ENCODE data around the gene DYNLT2B. TPM values are rescaled to one million over a fixed set of nuclear protein-coding genes. Genes with fewer than 3 reads are reported as not detected.
A peak's percentile ranks its signal among the peaks of the same experiment; 100 is the strongest.

The DYNLT2B gene
- total RNA-seq, 1 donor from 2014 or later, result 29.9 TPM

DNA sequence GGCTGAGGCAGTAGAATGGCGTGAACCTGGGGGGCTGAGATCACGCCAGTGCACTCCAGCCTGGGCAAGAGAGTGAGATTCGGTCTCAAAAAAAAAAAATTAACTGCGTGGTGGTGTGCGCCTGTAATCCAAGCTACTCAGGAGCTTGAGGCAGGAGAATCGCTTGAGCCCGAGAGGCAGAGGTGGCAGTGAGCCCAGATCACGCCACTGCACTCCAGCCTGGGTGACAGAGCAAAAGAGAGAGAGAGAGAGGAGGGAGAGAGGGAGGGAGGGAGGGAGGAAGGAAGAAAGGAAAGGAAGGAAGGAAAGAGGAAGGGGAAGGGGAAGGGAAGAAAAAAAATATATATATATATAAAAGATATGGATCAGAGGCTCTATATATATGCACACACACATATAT lies 14.1 kb upstream of the DYNLT2B start:
- TF ChIP-seq, protein P1, sequence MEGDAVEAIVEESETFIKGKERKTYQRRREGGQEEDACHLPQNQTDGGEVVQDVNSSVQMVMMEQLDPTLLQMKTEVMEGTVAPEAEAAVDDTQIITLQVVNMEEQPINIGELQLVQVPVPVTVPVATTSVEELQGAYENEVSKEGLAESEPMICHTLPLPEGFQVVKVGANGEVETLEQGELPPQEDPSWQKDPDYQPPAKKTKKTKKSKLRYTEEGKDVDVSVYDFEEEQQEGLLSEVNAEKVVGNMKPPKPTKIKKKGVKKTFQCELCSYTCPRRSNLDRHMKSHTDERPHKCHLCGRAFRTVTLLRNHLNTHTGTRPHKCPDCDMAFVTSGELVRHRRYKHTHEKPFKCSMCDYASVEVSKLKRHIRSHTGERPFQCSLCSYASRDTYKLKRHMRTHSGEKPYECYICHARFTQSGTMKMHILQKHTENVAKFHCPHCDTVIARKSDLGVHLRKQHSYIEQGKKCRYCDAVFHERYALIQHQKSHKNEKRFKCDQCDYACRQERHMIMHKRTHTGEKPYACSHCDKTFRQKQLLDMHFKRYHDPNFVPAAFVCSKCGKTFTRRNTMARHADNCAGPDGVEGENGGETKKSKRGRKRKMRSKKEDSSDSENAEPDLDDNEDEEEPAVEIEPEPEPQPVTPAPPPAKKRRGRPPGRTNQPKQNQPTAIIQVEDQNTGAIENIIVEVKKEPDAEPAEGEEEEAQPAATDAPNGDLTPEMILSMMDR (IDR thresholded peaks at IDR 0.05), result no peak
- no peak for TF ChIP-seq EZH2 (IDR thresholded peaks at IDR 0.05)
- no peak for TF ChIP-seq EZH2phosphoT487 (IDR thresholded peaks at IDR 0.05)
- Mint-ChIP-seq H3K4me1 (peaks cover 3% of the 10 kb centered on the region), H3K27ac (no peak overlapping the region), H3K9me3 (no peaks in the 10 kb centered on the region), H3K4me3 (no peak overlapping the region), H3K27me3 (ENCODE audit: insufficient read depth, low read depth) (peaks cover 2% of the 10 kb centered on the region), H3K36me3 (no peaks in the 10 kb centered on the region)
- Histone ChIP-seq H2AFZ (replicated peaks) (no peak overlapping the region), H4K20me1 (ENCODE audit: low read depth) (no peaks in the 10 kb centered on the region), H3K9ac (no peak overlapping the region), H3F3A (ENCODE audit: low read depth) (no peaks in the 10 kb centered on the region), H3K79me2 (ENCODE audit: low read depth) (no peaks in the 10 kb centered on the region), H3K4me2 (no peak overlapping the region), H3K9me3 (ENCODE audit: low read depth) (no peaks in the 10 kb centered on the region), H3K4me1 (no peaks in the 10 kb centered on the region), H3K27ac (no peak overlapping the region), H3K27me3 (no peaks in the 10 kb centered on the region), H3K4me3 (no peak overlapping the region), H3K36me3 (no peaks in the 10 kb centered on the region)
- DNase-seq (ENCODE audit: low spot score), result no peak

DNA sequence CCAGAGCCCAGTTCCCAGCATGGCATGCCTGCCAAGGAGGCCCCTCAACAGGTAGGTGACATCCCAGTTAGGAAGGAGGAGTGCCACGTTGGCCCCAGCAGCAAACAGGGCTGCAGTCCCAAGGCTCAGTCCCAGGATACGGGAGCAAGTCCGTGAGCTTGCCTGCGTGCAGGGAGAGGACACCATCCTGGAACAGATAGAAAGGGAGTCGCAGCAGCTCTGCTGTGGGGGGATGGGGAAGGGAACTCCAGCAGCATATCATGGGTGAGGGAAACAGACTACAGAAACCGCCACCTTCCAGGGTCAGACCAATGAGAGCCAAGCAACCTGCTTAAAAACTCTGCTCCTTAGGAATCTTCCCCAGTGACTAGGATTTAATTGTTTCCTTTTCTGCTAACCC lies 9.4 kb upstream of the DYNLT2B start:
- Mint-ChIP-seq H3K36me3 (no peaks in the 10 kb centered on the region), H3K4me3 (no peak overlapping the region), H3K27me3 (ENCODE audit: insufficient read depth, low read depth) (peaks cover 2% of the 10 kb centered on the region), H3K27ac (no peak overlapping the region), H3K9me3 (no peaks in the 10 kb centered on the region), H3K4me1 (peaks cover 2% of the 10 kb centered on the region)
- no peak for DNase-seq (ENCODE audit: low spot score)
- H3K4me1 ChIP-seq, result no peaks in the 10 kb centered on the region
- no peaks in the 10 kb centered on the region for H4K20me1 ChIP-seq (ENCODE audit: low read depth)
- H2AFZ ChIP-seq (replicated peaks), result peak overlapping the region; percentile 69
- H3K9me3 ChIP-seq (ENCODE audit: low read depth), result no peaks in the 10 kb centered on the region
- H3K4me3 ChIP-seq, result no peak overlapping the region
- TF ChIP-seq, protein P1 (IDR thresholded peaks at IDR 0.05), result no peak
- no peak for TF ChIP-seq EZH2 (IDR thresholded peaks at IDR 0.05)
- TF ChIP-seq EZH2phosphoT487 (IDR thresholded peaks at IDR 0.05), result no peak
- H3K27ac ChIP-seq, result no peak overlapping the region
- H3K9ac ChIP-seq, result no peak overlapping the region
- no peaks in the 10 kb centered on the region for H3K27me3 ChIP-seq
- no peak overlapping the region for H3K4me2 ChIP-seq
- no peaks in the 10 kb centered on the region for H3K36me3 ChIP-seq
- peaks cover 4% of the 10 kb centered on the region for H3F3A ChIP-seq (ENCODE audit: low read depth)
- no peaks in the 10 kb centered on the region for H3K79me2 ChIP-seq (ENCODE audit: low read depth)

DNA sequence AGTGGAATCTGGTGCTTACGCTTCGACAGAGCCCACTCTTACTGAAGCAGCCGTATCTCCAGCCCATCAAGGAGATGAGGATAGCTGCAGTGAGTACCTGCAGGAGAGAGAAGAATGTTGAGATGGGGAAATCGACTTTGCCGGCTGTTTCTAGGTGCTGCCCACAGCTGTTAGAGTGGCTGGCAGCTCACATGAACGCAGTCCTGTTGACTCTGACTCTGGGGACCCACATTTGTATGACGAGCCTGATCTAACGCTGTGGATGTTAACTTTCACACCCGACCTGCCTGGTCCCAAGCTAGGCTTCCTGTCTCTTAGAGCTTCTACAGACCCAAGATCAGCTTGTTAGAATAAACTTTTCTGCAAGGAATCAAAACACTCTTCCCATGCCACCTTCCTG lies 8.9 kb upstream of the DYNLT2B start:
- Mint-ChIP-seq H3K9me3 (no peaks in the 10 kb centered on the region), H3K4me3 (no peak overlapping the region), H3K36me3 (no peaks in the 10 kb centered on the region), H3K27ac (no peak overlapping the region), H3K4me1 (peaks cover 2% of the 10 kb centered on the region), H3K27me3 (ENCODE audit: insufficient read depth, low read depth) (no peaks in the 10 kb centered on the region)
- H4K20me1 ChIP-seq (ENCODE audit: low read depth), result no peaks in the 10 kb centered on the region
- H3K4me2 ChIP-seq, result no peak overlapping the region
- H3K36me3 ChIP-seq, result no peaks in the 10 kb centered on the region
- H3K27me3 ChIP-seq, result no peaks in the 10 kb centered on the region
- H3K9me3 ChIP-seq (ENCODE audit: low read depth), result no peaks in the 10 kb centered on the region
- no peaks in the 10 kb centered on the region for H3K4me1 ChIP-seq
- no peak for DNase-seq (ENCODE audit: low spot score)
- peaks cover 4% of the 10 kb centered on the region for H3F3A ChIP-seq (ENCODE audit: low read depth)
- H2AFZ ChIP-seq (replicated peaks), result peak overlapping the region; percentile 69
- no peak overlapping the region for H3K27ac ChIP-seq
- no peak overlapping the region for H3K4me3 ChIP-seq
- H3K79me2 ChIP-seq (ENCODE audit: low read depth), result no peaks in the 10 kb centered on the region
- H3K9ac ChIP-seq, result no peak overlapping the region
- TF ChIP-seq EZH2 (IDR thresholded peaks at IDR 0.05), result no peak
- TF ChIP-seq, protein P1 (IDR thresholded peaks at IDR 0.05), result no peak

Data from neural progenitor cell (in vitro differentiated cells).